K562 (cell line): ENCODE measurements around the gene CUL9. TPM values are rescaled to one million over a fixed set of nuclear protein-coding genes. Genes with fewer than 3 reads are reported as not detected.
A peak's percentile ranks its signal among the peaks of the same experiment; 100 is the strongest.

ENCODE experiments used
- ATAC-seq: fragments of 200-7000 bp; cut with Tn5 transposase; 3 replicates; pipeline ENCODE4 v1.9.1; 2020; ENCODE audit warnings: moderate library complexity
- BruUV-seq: library from RNA; stranded (reverse); fragments of 400-500 nt; replicated peaks from 2 replicates; lab custom pipeline; 2021; lab: Mats Ljungman, UMichigan
- CTCF ChIA-PET: fragments of 300-600 bp; formaldehyde crosslinking; extraction: SDS; loops from one replicate; lab custom pipeline; 2021; ENCODE audit warnings: low intra/inter-chr PET ratio; lab: Yijun Ruan, JAX
- POLR2A ChIA-PET: fragments of 300-600, 350-650 bp; sonication (Branson Sonifier 250); formaldehyde crosslinking; extraction: SDS; loops from one replicate; lab custom pipeline; 2021; ENCODE audit warnings: antibody characterized with exemption, inconsistent platforms; lab: Yijun Ruan, JAX
- DNase-seq, 4 experiments: peaks; one replicate each; pipeline versions ENCODE4 v3.0.0 to v3.0.0-alpha.2; 2011 to 2018; ENCODE audit warnings: low spot score in 3 of 4, mixed read lengths in 3 of 4; ENCODE audit errors: extremely low read depth in 1 of 4
- FAIRE-seq: peaks from 2 replicates; lab custom pipeline; 2011; peaks lifted over from hg19 to GRCh38; lab: Jason Lieb, UNC
- H2AFZ ChIP-seq: 2 replicates; pipeline ENCODE4 v1.6.0; 2011; ENCODE audit warnings: low read depth, low read length, control low read depth, inconsistent platforms
- H3K27ac ChIP-seq: fragments of 200-600 bp; 3 replicates; pipeline ENCODE4 v1.8.0; 2011; ENCODE audit warnings: low read depth, mild to moderate bottlenecking, control low read depth, inconsistent platforms, low read length, moderate library complexity, mixed read lengths; ENCODE audit errors: extremely low read depth
- H3K27me3 ChIP-seq, 2 experiments: fragments of 300-600 bp in 1 of 2; 2 replicates in 1 of 2; 3 replicates in 1 of 2; pipeline versions ENCODE4 v1.6.0 to v1.8.0; 2011; ENCODE audit warnings: inconsistent platforms in 2 of 2, low read length in 2 of 2, mild to moderate bottlenecking in 1 of 2, mixed read lengths in 1 of 2, moderate library complexity in 1 of 2; ENCODE audit not compliant: control insufficient read depth in 2 of 2, insufficient read depth in 2 of 2
- H3K36me3 ChIP-seq: fragments of 300-600 bp; 3 replicates; pipeline ENCODE4 v1.8.0; 2011; ENCODE audit warnings: mild to moderate bottlenecking, low read length, inconsistent platforms; ENCODE audit not compliant: control insufficient read depth, insufficient read depth
- H3K4me1 ChIP-seq, 2 experiments: fragments of 200-600 bp in 1 of 2; replicated peaks in 1 of 2; 2 replicates in 1 of 2; 3 replicates in 1 of 2; pipeline versions ENCODE4 v1.5.1 to v1.8.0; 2011; ENCODE audit warnings: inconsistent platforms in 2 of 2, low read length in 2 of 2, mild to moderate bottlenecking in 1 of 2, mixed read lengths in 1 of 2, moderate library complexity in 1 of 2; ENCODE audit not compliant: control insufficient read depth in 2 of 2, insufficient read depth in 2 of 2
- H3K4me2 ChIP-seq: 2 replicates; pipeline ENCODE4 v1.6.1; 2011; ENCODE audit warnings: low read length, control low read depth, inconsistent platforms, mixed read lengths; ENCODE audit not compliant: insufficient read depth
- H3K4me3 ChIP-seq: fragments of 200-600 bp; sonication (generic), shearing (Covaris generic); 2 replicates; pipeline ENCODE4 v1.5.1; 2016; ENCODE audit warnings: control low read depth, inconsistent platforms
- H3K79me2 ChIP-seq: fragments of 200-600 bp; 3 replicates; pipeline ENCODE4 v1.8.0; 2011; ENCODE audit warnings: low read length, inconsistent platforms; ENCODE audit not compliant: control insufficient read depth, insufficient read depth
- H3K9ac ChIP-seq, 2 experiments: 2 replicates each; pipeline versions ENCODE4 v1.6.0 to v1.6.1; 2011; ENCODE audit warnings: low read depth in 2 of 2, low read length in 2 of 2, control low read depth in 1 of 2, inconsistent platforms in 1 of 2, mild to moderate bottlenecking in 1 of 2, mixed read lengths in 1 of 2; ENCODE audit not compliant: insufficient read depth in 1 of 2
- H3K9me1 ChIP-seq: one replicate; pipeline ENCODE4 v1.6.0; 2011; ENCODE audit warnings: inconsistent platforms, mild to moderate bottlenecking, low read length, moderate library complexity; ENCODE audit not compliant: control insufficient read depth, insufficient read depth
- H3K9me3 ChIP-seq: replicated peaks from 2 replicates; pipeline ENCODE4 v1.5.1; 2011; ENCODE audit warnings: low read depth, low read length, inconsistent platforms; ENCODE audit not compliant: control insufficient read depth, insufficient read depth
- H4K20me1 ChIP-seq: replicated peaks from 2 replicates; pipeline ENCODE4 v1.6.1; 2011; ENCODE audit warnings: low read length, inconsistent platforms, mixed read lengths; ENCODE audit not compliant: control insufficient read depth, insufficient read depth
- ADNP ChIP-seq: fragments of 200-800 bp; sonication (Bioruptor generic); IDR thresholded peaks from 2 replicates; pipeline ENCODE4 v1.6.1; 2016; ENCODE audit warnings: missing genetic modification characterization, missing compliant biosample characterization
- GATAD2A ChIP-seq: fragments of 450-650 bp; IDR thresholded peaks from 2 replicates; pipeline ENCODE4 v1.6.1; 2017
- GATAD2B ChIP-seq: fragments of 450-650 bp; IDR thresholded peaks from 2 replicates; pipeline ENCODE4 v1.6.1; 2017; ENCODE audit warnings: mild to moderate bottlenecking, borderline replicate concordance
- HDAC6 ChIP-seq: IDR thresholded peaks from 2 replicates; pipeline ENCODE4 v1.6.1; 2012; ENCODE audit warnings: low read depth, mild to moderate bottlenecking, control low read depth, inconsistent platforms, low read length, moderate library complexity
- JUNB ChIP-seq: fragments of 450-650 bp; formaldehyde crosslinking; conservative IDR thresholded peaks from 2 replicates; pipeline ENCODE4 v1.4.0; 2020; ENCODE audit warnings: mild to moderate bottlenecking
- LARP7 ChIP-seq: fragments of 450-650 bp; IDR thresholded peaks from 2 replicates; pipeline ENCODE4 v1.6.1; 2016
- MAFF ChIP-seq: IDR thresholded peaks from 2 replicates; pipeline ENCODE4 v1.6.1; 2012; ENCODE audit warnings: low read length, improper control_type of control experiment
- MAFG ChIP-seq: fragments of 450-650 bp; conservative IDR thresholded peaks from 2 replicates; pipeline ENCODE4 v1.6.1; 2016; ENCODE audit warnings: missing genetic modification characterization, missing compliant biosample characterization
- NFE2L1 ChIP-seq: fragments of 450-650 bp; IDR thresholded peaks from 2 replicates; pipeline ENCODE4 v1.6.1; 2016; ENCODE audit warnings: missing genetic modification characterization, low read depth, mild to moderate bottlenecking, missing compliant biosample characterization, moderate library complexity, borderline replicate concordance
- RBM25 ChIP-seq: fragments of 200-400 bp; formaldehyde crosslinking; IDR thresholded peaks from 2 replicates; pipeline ENCODE4 v1.6.1; 2018; ENCODE audit warnings: low read length, low read depth, moderate library complexity; ENCODE audit not compliant: severe bottlenecking
- ZNF3 ChIP-seq: fragments of 250-450 bp; sonication (Bioruptor Pico); IDR thresholded peaks from 2 replicates; pipeline ENCODE4 v1.5.0; 2021; ENCODE audit warnings: mild to moderate bottlenecking, moderate library complexity
- ZNF347 ChIP-seq: fragments of 450-650 bp; formaldehyde crosslinking; IDR thresholded peaks from 2 replicates; pipeline ENCODE4 v1.4.0; 2020; ENCODE audit warnings: low read depth, mild to moderate bottlenecking, moderate library complexity
- WGBS: fragments of 100-300 bp; shearing (Covaris generic); methylation state at CpG from one replicate; pipeline ENCODE4 v1.1.6; 2016; ENCODE audit warnings: low coverage, mixed read lengths; ENCODE audit not compliant: insufficient coverage; ENCODE audit errors: missing lambda C conversion rate; 5-methylcytosine and 5-hydroxymethylcytosine counted together
- in situ Hi-C: fragments of 300-500 bp; cut with MboI; formaldehyde crosslinking; loops from 4 replicates; pipeline ENCODE4 v1.15.0; 2018; ENCODE audit warnings: inconsistent platforms, mixed read lengths
- intact Hi-C: fragments of 100-400 bp; cut with micrococcal nuclease; formaldehyde crosslinking; loops from 2 replicates; pipeline ENCODE4 v1.14.2; 2022
- polyA plus RNA-seq, 8 experiments: library from polyadenylated mRNA; depleted of rRNA in 4 of 8; stranded (reverse) in 5 of 8; unstranded in 3 of 8; fragments of >200 nt; fragmentation: Nextera tagmentation in 2 of 8; fragmentation: Illumina TruSeq in 1 of 8; extraction: Ambion mirVana in 2 of 8; extraction: Trizol in 1 of 8; gene quantifications; 2 replicates each; pipeline versions ENCODE4 v1.2.1 to v1.2.3, GENCODE V29; 2011 to 2014; ENCODE audit warnings: inconsistent platforms in 1 of 8, missing spikeins in 1 of 8
- total RNA-seq, 7 experiments: library from RNA; depleted of rRNA in 6 of 7; stranded (reverse); fragments of >200 nt in 6 of 7; fragmentation: Illumina TruSeq in 2 of 7; extraction: Trizol in 2 of 7; gene quantifications; 2 replicates each; pipeline versions ENCODE4 v1.2.1 to v1.2.3, GENCODE V29; 2011 to 2021; ENCODE audit warnings: low replicate concordance in 1 of 7
- TF ChIP-seq, protein P1 (sequence below): fragments of 250-450 bp; sonication (Bioruptor Pico); IDR thresholded peaks from 2 replicates; pipeline ENCODE4 v1.8.0; 2022; ENCODE audit warnings: moderate library complexity, mild to moderate bottlenecking, inconsistent platforms

CUL9 gene
- total and polyA plus RNA-seq, 9 of the 15 experiments (the other 6 are each of a cell fraction or from before 2014, with no cell fraction given) = 0.50 to 20.7 (median 6.6) TPM

DNA sequence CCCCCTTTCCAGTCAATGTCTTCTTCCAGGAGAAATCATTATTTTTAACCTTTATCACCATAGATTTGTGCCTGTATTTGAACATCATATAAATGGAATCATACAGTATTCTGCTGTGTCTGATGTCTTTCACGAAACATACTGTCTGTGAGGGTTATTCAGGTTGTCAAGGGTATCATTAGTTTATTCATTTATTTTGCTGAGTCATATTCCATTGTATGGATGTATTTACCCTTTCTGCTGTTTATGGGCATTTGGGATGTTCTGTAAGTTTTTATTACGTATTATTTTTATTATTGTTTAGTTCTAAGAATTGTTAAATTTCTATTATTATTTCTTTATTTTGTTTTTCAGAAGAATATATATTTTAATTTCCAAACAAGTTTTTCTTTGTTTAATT, 25.3 kb downstream of the CUL9 start:
- intact Hi-C loops (no loop called here), in situ Hi-C loops (no loop called here)
- CTCF ChIA-PET = no interaction called here
- Histone ChIP-seq H3K36me3 (no peaks in the 10 kb centered on the region), H3K27me3 (no peaks in the 10 kb centered on the region), H4K20me1 (no peaks in the 10 kb centered on the region; the same call in 1 of the 2 replicates), H3K27ac (no peak overlapping the region), H3K79me2 (no peaks in the 10 kb centered on the region), H3K4me1 (peaks cover 0 to 3% of the 10 kb centered on the region in 2 experiments; a peak in 1 of 5 replicates), H3K4me2 (no peak overlapping the region), H3K4me3 (no peak overlapping the region), H3K9ac (no peak overlapping the region), H3K9me3 (no peaks in the 10 kb centered on the region), H3K9me1 (no peaks in the 10 kb centered on the region), H2AFZ (no peak overlapping the region)
- no peak for FAIRE-seq
- WGBS = 68% methylated on average over 2 of the region's 2 CpGs
- POLR2A ChIA-PET = no interaction called here
- no peak for ATAC-seq
- BruUV-seq = no TSS peak
- DNase-seq = no peak
- TF ChIP-seq MAFF (peak; percentile 87), MAFG (tag) (peak; percentile 93), ADNP (tag) (no peak), JUNB (CRISPR knock-in tag) (no peak), ZNF347 (no peak), ZNF3 (CRISPR knock-in tag) (no peak), GATAD2A (0 out of 2 replicates have a peak, but pooled peaks have one; percentile 32), HDAC6 (no peak), LARP7 (no peak), GATAD2B (no peak), RBM25 (no peak), NFE2L1 (tag) (peak; percentile 85)
- TF ChIP-seq, protein P1, sequence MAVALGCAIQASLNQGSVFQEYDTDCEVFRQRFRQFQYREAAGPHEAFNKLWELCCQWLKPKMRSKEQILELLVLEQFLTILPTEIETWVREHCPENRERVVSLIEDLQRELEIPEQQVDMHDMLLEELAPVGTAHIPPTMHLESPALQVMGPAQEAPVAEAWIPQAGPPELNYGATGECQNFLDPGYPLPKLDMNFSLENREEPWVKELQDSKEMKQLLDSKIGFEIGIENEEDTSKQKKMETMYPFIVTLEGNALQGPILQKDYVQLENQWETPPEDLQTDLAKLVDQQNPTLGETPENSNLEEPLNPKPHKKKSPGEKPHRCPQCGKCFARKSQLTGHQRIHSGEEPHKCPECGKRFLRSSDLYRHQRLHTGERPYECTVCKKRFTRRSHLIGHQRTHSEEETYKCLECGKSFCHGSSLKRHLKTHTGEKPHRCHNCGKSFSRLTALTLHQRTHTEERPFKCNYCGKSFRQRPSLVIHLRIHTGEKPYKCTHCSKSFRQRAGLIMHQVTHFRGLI = no peak
